GM21825 (cell line): ENCODE results near the gene PKIB.
"Not testable (repeated sequence)": the region's sequence is repeated elsewhere in the genome, so short reads cannot be mapped to it uniquely, and the experiment has no call there.

Experiments used
- ATAC-seq: cut with Tn5 transposase; IDR thresholded peaks from one replicate; pipeline ENCODE4 v1.9.1; 2021; ENCODE audit warnings: mild to moderate bottlenecking, moderate library complexity; ENCODE audit not compliant: unreplicated experiment

PKIB gene

DNA sequence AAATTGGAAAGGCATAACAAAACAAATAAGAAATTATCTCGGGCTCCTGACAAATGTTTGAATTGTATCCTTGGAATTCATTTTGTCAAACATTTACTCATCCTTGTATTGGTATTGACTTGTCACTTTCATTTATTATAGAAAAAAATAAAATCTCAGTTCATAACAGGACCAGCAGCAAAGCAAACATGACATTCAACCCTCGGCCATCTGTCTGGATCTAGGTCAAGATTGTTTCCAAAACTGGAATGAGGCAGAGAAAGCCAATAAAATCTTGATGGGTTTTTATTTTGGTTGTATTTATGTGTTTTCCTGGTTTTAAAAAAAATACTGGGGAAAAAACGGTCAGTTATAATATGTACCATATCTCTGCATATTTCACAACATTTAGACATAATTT is 126.4 kb downstream of the PKIB start:
- no peak for ATAC-seq

DNA sequence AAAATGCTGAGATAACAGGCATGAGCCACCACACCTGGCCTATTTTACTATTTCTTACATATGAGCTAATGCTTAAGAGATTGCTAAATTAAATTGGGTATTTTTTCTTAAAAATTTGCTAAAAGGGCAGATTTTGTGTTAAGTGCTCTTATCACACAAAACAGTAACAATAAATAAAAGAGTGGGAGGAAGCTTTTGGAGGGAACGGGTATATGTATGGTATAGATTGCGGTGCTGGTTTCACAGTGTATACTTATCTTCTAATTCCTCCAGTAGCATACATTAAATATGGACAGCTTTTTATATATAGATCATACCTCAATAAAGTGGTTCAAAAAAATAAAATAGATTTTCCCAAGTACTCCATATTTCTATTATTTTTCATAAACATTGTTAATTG is 129.9 kb downstream of the PKIB start:
- ATAC-seq = no peak

DNA sequence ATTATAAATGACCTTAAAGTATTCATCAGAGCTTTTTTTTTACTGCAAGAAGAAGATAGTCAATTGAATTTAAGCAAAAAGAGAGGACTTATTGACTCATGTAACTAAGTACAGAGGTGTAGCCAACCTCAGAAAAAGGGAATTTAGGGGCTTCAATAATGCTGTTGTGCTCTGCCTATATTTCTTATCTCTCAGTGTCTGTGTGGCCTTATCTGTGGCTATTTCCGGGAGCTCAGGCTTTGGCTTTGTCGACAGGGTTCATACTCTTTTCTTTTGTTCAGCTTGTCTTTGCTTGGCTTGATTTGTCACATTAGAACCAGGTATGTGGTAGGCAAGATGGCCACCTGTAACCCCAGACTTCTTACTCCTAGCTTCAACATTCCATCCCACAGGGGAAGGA is 130.7 kb downstream of the PKIB start:
- no peak for ATAC-seq

DNA sequence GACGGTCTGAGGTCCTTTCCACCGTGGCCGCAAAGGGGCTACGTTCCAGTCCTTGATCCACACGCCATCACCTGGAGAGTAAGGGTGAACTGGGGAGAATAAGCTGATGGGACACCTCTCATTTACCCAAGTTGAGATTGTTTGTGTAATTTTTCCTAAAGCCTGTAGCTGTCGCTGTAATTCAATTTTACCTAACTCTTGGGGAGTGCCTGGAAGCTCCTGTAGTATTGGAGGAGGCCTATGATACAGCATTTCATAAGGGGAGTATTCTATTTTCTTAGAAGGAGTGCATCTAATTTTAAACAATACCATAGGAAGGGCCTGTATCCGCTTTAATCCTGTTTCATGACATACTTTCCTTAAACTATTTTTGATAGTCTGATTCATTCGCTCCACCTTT is 134.0 kb downstream of the PKIB start:
- ATAC-seq = not testable (repeated sequence)

DNA sequence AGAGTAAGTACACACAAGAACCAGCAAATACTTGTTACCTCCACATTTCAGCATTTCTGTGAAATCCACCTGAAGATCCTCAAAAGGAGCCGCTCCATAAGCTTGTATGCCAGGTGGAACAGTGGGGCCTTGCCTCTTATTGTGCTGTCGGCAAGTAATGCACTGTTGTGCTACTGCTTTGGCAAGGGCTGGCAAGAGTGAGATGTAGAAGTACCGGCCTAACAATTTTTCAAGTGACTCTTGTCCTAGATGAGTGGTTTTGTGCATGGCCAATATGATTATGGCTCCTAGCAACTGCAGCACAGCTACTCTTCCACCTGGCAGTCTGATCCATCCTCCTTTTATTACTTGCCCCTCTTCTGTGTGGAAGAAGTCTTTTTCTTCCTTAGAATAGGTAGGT is 134.7 kb downstream of the PKIB start:
- not testable (repeated sequence) for ATAC-seq

- ATAC-seq = no peak
Measured at GRCh38 chr6:122746688-122747087, 136.5 kb downstream of the PKIB start.

DNA sequence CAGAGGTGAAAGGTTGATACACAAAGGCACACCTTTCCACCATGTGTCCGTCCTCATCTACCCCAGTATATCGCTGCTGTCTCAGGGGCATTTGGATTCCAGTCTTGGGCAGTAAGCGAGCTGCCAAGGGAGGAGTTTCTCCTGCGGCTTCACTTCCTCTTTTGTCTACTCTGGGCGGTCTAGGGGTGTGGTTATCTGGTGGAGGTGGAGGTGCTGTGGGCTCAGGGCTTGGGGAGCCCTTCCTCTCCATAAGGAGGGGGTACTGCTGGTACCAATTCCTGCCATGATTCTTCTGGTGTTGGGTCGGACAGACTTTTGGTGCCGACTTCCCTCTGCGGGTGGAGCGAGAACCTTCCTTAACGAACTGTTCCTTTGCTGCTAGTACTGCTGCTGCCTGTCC is 137.4 kb downstream of the PKIB start:
- ATAC-seq = no peak

- ATAC-seq = not testable (repeated sequence)
Measured at GRCh38 chr6:122748945-122749344, 138.7 kb downstream of the PKIB start.

GRCh38 chr6:122749451-122750050 is 139.3 kb downstream of the PKIB start:
- ATAC-seq = no peak

GRCh38 chr6:122751326-122751725 is 141.1 kb downstream of the PKIB start:
- peak; percentile 84 for ATAC-seq

DNA sequence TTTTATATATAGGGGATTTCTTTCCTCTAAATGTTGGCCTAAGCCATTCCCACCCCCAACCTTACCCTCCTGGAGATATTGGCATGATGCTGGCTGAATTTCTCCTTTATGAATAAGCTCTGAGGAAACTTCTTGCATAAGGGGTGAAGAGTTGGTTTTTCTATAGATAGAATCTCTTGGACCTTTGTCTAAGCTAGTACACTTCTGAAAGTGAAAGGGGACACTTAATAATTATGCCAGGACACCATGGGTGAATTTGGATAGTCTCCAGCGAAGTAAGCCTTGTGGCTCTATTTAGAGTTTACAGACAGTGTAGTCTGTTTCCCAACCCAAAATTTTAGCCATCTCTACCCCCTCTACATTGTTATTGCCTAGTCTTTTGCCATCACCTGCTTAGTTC is 142.3 kb downstream of the PKIB start:
- ATAC-seq = no peak

DNA sequence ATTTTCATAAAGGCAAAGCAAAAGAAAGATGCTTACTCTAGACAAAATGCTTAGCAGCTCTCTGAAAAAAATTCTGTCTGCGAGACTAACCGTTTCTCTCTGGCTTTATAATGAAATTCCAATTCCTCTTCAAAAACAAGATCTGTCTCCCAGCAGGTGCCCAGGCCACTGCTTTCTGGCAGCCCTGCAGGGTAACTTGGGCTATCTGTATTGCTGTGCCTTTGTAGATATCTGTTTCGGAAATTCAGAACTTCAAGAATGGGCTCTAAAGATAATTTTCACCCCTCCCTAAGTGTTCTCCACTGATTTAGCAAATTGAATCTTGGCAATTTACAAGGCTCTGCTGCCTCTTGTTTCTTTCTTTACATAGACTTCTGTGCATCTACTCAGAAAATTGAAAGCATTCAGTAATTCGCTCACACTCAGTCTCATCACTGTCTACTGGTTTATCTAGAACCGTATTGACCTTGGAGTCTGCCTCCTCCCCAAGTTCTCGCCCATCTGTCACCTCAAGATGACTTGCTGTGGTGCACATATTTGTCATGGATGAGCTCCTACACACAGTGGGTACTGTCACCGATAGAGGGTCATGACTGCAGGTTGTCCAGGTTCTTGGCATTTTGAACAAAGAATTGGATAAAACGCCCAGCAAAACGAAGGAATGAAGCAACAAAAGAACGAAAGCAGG is 142.9 kb downstream of the PKIB start:
- no peak for ATAC-seq

GRCh38 chr6:122753688-122754056 is 143.5 kb downstream of the PKIB start:
- ATAC-seq = no peak

DNA sequence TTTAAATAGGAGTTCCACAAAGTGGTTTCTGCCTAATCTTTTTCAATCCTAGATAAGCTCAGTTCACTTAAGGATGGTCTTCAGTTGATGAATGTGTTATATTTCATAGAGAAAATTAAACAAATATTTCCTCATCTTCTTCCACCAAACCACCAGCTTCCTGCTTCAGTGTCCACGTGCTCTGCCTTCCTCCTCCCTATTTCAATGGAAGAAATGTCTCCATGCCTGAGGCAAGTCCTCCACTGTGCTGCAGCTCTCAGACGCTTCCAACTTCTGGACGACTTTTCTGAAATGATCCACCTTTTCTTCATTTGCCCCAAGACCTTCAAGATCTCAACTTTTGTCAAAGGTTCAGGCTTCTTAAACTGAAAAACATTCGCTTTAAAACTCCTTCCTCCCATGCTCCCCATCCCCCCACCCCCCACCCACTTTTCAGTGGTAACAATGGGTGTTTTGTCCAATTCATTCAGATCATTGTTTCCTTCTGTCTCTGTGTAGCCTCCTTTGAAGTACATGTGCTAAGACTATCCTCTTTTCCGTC is 144.1 kb downstream of the PKIB start:
- no peak for ATAC-seq

DNA sequence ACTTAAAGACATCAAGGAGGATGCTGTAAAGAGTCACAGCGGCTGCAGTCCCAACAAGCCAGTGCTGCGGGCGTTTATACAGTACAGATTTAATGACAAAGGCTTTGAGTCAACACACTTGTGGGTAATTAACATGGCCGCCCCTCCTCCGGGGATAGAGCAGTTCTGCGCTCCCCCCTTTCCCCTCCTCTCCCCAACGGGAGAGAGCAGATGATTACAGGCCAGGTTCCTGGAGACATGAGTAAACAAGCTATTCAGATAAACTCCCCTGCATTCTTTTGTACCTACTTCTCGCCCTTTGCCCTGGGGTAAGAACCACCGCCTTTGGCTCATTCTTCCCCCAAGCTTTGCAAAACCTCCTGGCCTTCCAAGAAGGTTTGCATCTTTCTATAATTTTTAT is 145.7 kb downstream of the PKIB start:
- ATAC-seq = no peak

DNA sequence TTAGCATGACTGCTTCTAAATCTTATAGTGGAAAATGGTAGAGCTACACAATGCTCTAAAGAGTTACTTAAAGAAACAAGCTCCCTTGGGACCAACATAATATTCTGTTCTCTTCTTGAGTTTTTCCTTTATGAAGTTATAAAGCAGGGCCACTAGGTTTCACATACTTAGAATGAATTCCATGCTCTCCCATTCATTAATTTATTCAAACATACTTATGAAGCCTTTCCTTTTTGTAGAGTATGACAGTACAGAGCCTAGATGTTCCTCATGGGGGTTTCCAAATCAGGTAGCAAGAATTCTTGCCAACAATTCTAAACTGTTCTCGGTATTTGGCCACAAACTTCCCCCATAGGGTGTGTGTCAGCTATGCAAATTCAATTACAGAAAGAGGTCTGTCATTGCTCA is 148.7 kb downstream of the PKIB start:
- ATAC-seq = peak; percentile 99

DNA sequence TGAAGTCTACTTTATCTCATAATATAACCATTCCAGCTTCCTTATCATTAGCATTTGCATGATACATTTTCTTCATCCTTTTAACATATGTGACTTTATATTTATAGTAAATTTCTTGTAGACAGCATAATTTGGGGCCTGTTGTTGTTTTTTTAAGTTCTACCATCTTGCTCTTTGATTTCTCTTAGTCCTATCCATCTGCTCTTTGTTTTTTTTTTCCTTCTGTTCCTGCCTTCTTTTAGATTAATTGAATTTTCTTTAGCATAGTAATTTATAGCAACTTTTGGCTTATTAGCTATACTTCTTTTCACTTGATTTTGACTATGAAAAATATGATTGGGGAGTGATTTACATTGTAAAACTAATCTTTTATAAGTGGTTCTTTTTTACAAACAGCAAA is 150.1 kb downstream of the PKIB start:
- no peak for ATAC-seq

- ATAC-seq = no peak
Measured at GRCh38 chr6:122766256-122766655, 156.1 kb downstream of the PKIB start.

- ATAC-seq = no peak
Measured at GRCh38 chr6:122770835-122771601, 160.8 kb downstream of the PKIB start.

DNA sequence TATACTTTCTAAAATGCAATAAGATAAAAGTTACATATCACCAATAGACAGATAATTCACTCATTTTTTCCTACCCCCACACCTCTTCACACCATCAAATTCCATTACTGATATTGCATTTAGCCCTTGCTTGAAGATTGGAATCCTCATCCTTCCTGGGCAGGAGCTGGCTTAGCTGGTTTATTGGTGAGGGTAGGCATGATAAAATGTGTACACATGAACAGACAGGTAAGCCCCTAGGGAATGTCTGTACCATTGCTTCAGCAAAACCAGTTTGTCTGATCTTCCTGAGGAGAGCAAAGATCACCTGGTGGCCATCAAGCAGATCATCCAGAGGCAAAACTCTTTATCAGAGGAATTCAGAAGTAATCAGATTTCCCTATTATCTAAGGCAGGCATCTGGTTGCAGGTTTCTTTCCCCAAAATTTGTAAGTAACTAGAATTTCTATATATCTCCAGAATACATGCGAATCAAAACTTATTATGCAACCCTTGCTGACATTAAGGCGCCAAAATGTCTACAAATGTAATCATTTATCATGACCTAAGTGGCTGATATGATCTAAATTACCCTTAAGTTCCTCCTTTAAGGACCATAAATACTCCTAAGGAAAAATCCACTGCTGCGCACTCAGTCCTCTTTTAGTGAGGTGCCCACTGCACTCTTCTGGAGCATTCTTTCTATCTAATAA is 162.7 kb downstream of the PKIB start:
- no peak for ATAC-seq
